H1 (cell line): ENCODE data around the gene RP9. TPM values are rescaled to one million over a fixed set of nuclear protein-coding genes. Genes with fewer than 3 reads are reported as not detected.

Source experiments
- CTCF ChIA-PET: fragments of 300-600 bp; sonication (Branson Sonifier 250); formaldehyde crosslinking; loops from one replicate; lab custom pipeline; 2021; ENCODE audit not compliant: partially characterized antibody; lab: Charles Lee
- POLR2A ChIA-PET: fragments of 300-600 bp; sonication (Branson Sonifier 250); formaldehyde crosslinking; loops from one replicate; lab custom pipeline; 2021; ENCODE audit warnings: inconsistent platforms; ENCODE audit not compliant: partially characterized antibody; lab: Charles Lee
- DNase-seq, 2 experiments: peaks; one replicate each; pipeline versions ENCODE4 v3.0.0 to v3.0.0-alpha.2; 2010 to 2022; ENCODE audit warnings: low spot score in 2 of 2, low read depth in 1 of 2, mixed read lengths in 1 of 2
- FAIRE-seq: peaks from 2 replicates; lab custom pipeline; 2011; peaks lifted over from hg19 to GRCh38; lab: Jason Lieb, UNC
- H2AFZ ChIP-seq: 2 replicates; pipeline ENCODE4 v1.8.1; 2012; ENCODE audit warnings: low read length, inconsistent platforms
- H2AK5ac ChIP-seq: 2 replicates; pipeline ENCODE4 v1.6.1; 2013; ENCODE audit warnings: low read depth, low read length
- H2BK120ac ChIP-seq: replicated peaks from 2 replicates; pipeline ENCODE3; 2013; ENCODE audit warnings: low read depth, low read length, inconsistent platforms
- H2BK12ac ChIP-seq: 2 replicates; pipeline ENCODE4 v1.6.1; 2013; ENCODE audit warnings: low read depth, low read length
- H2BK15ac ChIP-seq: 2 replicates; pipeline ENCODE4 v1.6.1; 2013; ENCODE audit warnings: low read length
- H2BK20ac ChIP-seq: 2 replicates; pipeline ENCODE4 v1.6.1; 2013; ENCODE audit warnings: low read length
- H2BK5ac ChIP-seq: 2 replicates; pipeline ENCODE4 v1.6.1; 2013; ENCODE audit warnings: low read depth, low read length
- H3K14ac ChIP-seq: 2 replicates; pipeline ENCODE4 v1.6.1; 2013; ENCODE audit warnings: inconsistent platforms; ENCODE audit not compliant: insufficient read length
- H3K18ac ChIP-seq: 2 replicates; pipeline ENCODE4 v1.6.1; 2013; ENCODE audit warnings: low read length; ENCODE audit errors: extremely low read depth
- H3K23ac ChIP-seq: 2 replicates; pipeline ENCODE4 v1.6.1; 2013; ENCODE audit warnings: inconsistent platforms; ENCODE audit not compliant: insufficient read length
- H3K23me2 ChIP-seq: 2 replicates; pipeline ENCODE4 v1.6.1; 2013; ENCODE audit warnings: low read depth, low read length
- H3K27ac ChIP-seq: 2 replicates; pipeline ENCODE4 v1.6.1; 2011; ENCODE audit warnings: low read depth, low read length, inconsistent platforms
- H3K27me3 ChIP-seq, 4 experiments: replicated peaks in 1 of 4; 1 replicate in 1 of 4; 2 replicates in 3 of 4; pipeline versions ENCODE4 v1.6.1 to v1.8.1; 2011 to 2013; ENCODE audit warnings: low read length in 3 of 4, mild to moderate bottlenecking in 3 of 4, inconsistent platforms in 2 of 4, mixed read lengths in 2 of 4, moderate library complexity in 1 of 4; ENCODE audit not compliant: control insufficient read depth in 3 of 4, insufficient read depth in 3 of 4; ENCODE audit errors: extremely low read depth in 1 of 4
- H3K36me3 ChIP-seq, 4 experiments: 2 replicates each; pipeline versions ENCODE4 v1.6.1 to v1.8.1; 2011 to 2013; ENCODE audit warnings: mild to moderate bottlenecking in 4 of 4, low read length in 3 of 4, moderate library complexity in 2 of 4, control low read depth in 1 of 4, inconsistent platforms in 1 of 4; ENCODE audit not compliant: insufficient read depth in 4 of 4, control insufficient read depth in 2 of 4
- H3K4ac ChIP-seq: replicated peaks from 2 replicates; pipeline ENCODE3; 2013; ENCODE audit warnings: low read length, low read depth, mixed read lengths, inconsistent platforms; ENCODE audit not compliant: insufficient read length
- H3K4me1 ChIP-seq, 4 experiments: replicated peaks in 1 of 4; 1 replicate in 1 of 4; 2 replicates in 3 of 4; pipeline versions ENCODE4 v1.6.1 to v1.8.1; 2011 to 2013; ENCODE audit warnings: low read length in 3 of 4, inconsistent platforms in 2 of 4, mixed read lengths in 1 of 4; ENCODE audit not compliant: insufficient read depth in 4 of 4, control insufficient read depth in 3 of 4
- H3K4me2 ChIP-seq, 2 experiments: 2 replicates each; pipeline versions ENCODE4 v1.6.1 to v1.8.1; 2011 to 2013; ENCODE audit warnings: low read depth in 2 of 2, low read length in 2 of 2, control low read depth in 1 of 2, inconsistent platforms in 1 of 2, mild to moderate bottlenecking in 1 of 2; ENCODE audit not compliant: insufficient read depth in 1 of 2
- H3K4me3 ChIP-seq, 4 experiments: fragments of 200-600, 300-600 bp in 1 of 4; sonication (generic), shearing (Covaris generic), sonication (Bioruptor Twin) in 1 of 4; 2 replicates each; pipeline versions ENCODE4 v1.5.1 to v1.8.1; 2011 to 2016; ENCODE audit warnings: low read length in 4 of 4, low read depth in 3 of 4, control low read depth in 2 of 4, inconsistent platforms in 2 of 4, mild to moderate bottlenecking in 2 of 4, mixed read lengths in 1 of 4, moderate library complexity in 1 of 4; ENCODE audit not compliant: insufficient read depth in 2 of 4; ENCODE audit errors: extremely low read depth in 1 of 4
- H3K56ac ChIP-seq: replicated peaks from 2 replicates; pipeline ENCODE3; 2013; ENCODE audit warnings: low read depth, mild to moderate bottlenecking, mixed read lengths, low read length, inconsistent platforms; ENCODE audit not compliant: insufficient read length
- H3K79me1 ChIP-seq: 2 replicates; pipeline ENCODE4 v1.6.1; 2013; ENCODE audit warnings: low read depth, low read length, control low read depth
- H3K79me2 ChIP-seq, 2 experiments: 2 replicates each; pipeline versions ENCODE4 v1.6.1 to v1.8.1; 2012 to 2013; ENCODE audit warnings: low read length in 2 of 2, mild to moderate bottlenecking in 2 of 2, inconsistent platforms in 1 of 2; ENCODE audit not compliant: insufficient read depth in 2 of 2, control insufficient read depth in 1 of 2
- H3K9ac ChIP-seq, 4 experiments: replicated peaks in 1 of 4; 1 replicate in 1 of 4; 2 replicates in 3 of 4; pipeline versions ENCODE4 v1.6.1 to v1.8.1; 2011 to 2013; ENCODE audit warnings: low read depth in 3 of 4, low read length in 3 of 4, control low read depth in 2 of 4, mild to moderate bottlenecking in 2 of 4, moderate library complexity in 2 of 4, inconsistent platforms in 1 of 4; ENCODE audit errors: extremely low read depth in 1 of 4
- H3K9me3 ChIP-seq, 2 experiments: 2 replicates each; pipeline versions ENCODE4 v1.6.1 to v1.8.1; 2012 to 2013; ENCODE audit warnings: mild to moderate bottlenecking in 2 of 2, moderate library complexity in 2 of 2, control low read depth in 1 of 2, inconsistent platforms in 1 of 2, low read depth in 1 of 2, low read length in 1 of 2, mixed read lengths in 1 of 2; ENCODE audit not compliant: insufficient read depth in 2 of 2
- H4K20me1 ChIP-seq, 2 experiments: replicated peaks in 1 of 2; 2 replicates each; pipeline versions ENCODE3 to v1.8.1; 2011 to 2013; ENCODE audit warnings: inconsistent platforms in 2 of 2, low read length in 2 of 2, mild to moderate bottlenecking in 1 of 2; ENCODE audit not compliant: insufficient read depth in 2 of 2, control insufficient read depth in 1 of 2
- H4K5ac ChIP-seq: 2 replicates; pipeline ENCODE4 v1.6.1; 2013; ENCODE audit warnings: low read length, low read depth, mixed read lengths, inconsistent platforms; ENCODE audit not compliant: insufficient read length
- H4K8ac ChIP-seq: 2 replicates; pipeline ENCODE4 v1.8.0; 2013; ENCODE audit warnings: mild to moderate bottlenecking, moderate library complexity, low read length, inconsistent platforms; ENCODE audit not compliant: insufficient read depth; ENCODE audit errors: extremely low read depth
- H4K91ac ChIP-seq: replicated peaks from 2 replicates; pipeline ENCODE3; 2013; ENCODE audit warnings: low read length, mixed read lengths, inconsistent platforms; ENCODE audit not compliant: insufficient read length
- CTCF ChIP-seq, 3 experiments: IDR thresholded peaks; 1 replicate in 2 of 3; 2 replicates in 1 of 3; pipeline versions ENCODE4 v1.5.1 to v1.6.1; 2011; ENCODE audit warnings: low read length in 3 of 3, mild to moderate bottlenecking in 3 of 3, inconsistent platforms in 2 of 3, low read depth in 1 of 3, moderate library complexity in 1 of 3; ENCODE audit not compliant: insufficient read depth in 1 of 3; ENCODE audit errors: control extremely low read depth in 1 of 3
- RAD21 ChIP-seq, 2 experiments: IDR thresholded peaks in 1 of 2; conservative IDR thresholded peaks in 1 of 2; 2 replicates each; pipeline ENCODE4 v1.6.1; 2011; ENCODE audit warnings: low read depth in 2 of 2, low read length in 2 of 2, improper control_type of control experiment in 1 of 2, inconsistent platforms in 1 of 2, mild to moderate bottlenecking in 1 of 2, moderate library complexity in 1 of 2
- WGBS, 2 experiments: shearing (Covaris generic) in 1 of 2; methylation state at CpG; one replicate each; pipeline versions ENCODE4 v1.1.6 to v1.1.7; 2013 to 2015; ENCODE audit warnings: low lambda C conversion rate in 2 of 2, mixed read lengths in 2 of 2, inconsistent platforms in 1 of 2, low coverage in 1 of 2, missing lambda C conversion rate in 1 of 2; ENCODE audit not compliant: insufficient replicate concordance in 2 of 2, insufficient coverage in 1 of 2, insufficient read length in 1 of 2; ENCODE audit errors: extremely low coverage in 1 of 2, missing lambda C conversion rate in 1 of 2; 5-methylcytosine and 5-hydroxymethylcytosine counted together
- polyA plus RNA-seq, 7 experiments: library from polyadenylated mRNA; depleted of rRNA in 3 of 7; stranded (reverse) in 5 of 7; unstranded in 2 of 7; fragments of >200 nt in 5 of 7; fragments of 200-250 nt in 2 of 7; gene quantifications; 1 replicate in 5 of 7; 2 replicates in 1 of 7; 4 replicates in 1 of 7; pipeline versions ENCODE4 v1.2.1 to v1.2.3, GENCODE V29; 2011 to 2013; ENCODE audit warnings: missing spikeins in 2 of 7, mixed read lengths in 2 of 7
- total RNA-seq: library from RNA; stranded (reverse); fragmentation: NEBNext Ultra II Directional; extraction: Animal tissue kit (Norgen Biotek cat#: 25700); gene quantifications from 2 replicates; pipeline ENCODE4 v1.2.1, GENCODE V29; 2021
- TF ChIP-seq, protein P1 (sequence below): IDR thresholded peaks from 2 replicates; pipeline ENCODE4 v1.6.1; 2011; ENCODE audit warnings: low read depth, mild to moderate bottlenecking, low read length; ENCODE audit not compliant: insufficient read depth

RP9 gene
- total and polyA plus RNA-seq, 2 of the 8 experiments (the other 6 are each of a cell fraction or from before 2014, with no cell fraction given): 11.0 to 12.4 TPM

DNA sequence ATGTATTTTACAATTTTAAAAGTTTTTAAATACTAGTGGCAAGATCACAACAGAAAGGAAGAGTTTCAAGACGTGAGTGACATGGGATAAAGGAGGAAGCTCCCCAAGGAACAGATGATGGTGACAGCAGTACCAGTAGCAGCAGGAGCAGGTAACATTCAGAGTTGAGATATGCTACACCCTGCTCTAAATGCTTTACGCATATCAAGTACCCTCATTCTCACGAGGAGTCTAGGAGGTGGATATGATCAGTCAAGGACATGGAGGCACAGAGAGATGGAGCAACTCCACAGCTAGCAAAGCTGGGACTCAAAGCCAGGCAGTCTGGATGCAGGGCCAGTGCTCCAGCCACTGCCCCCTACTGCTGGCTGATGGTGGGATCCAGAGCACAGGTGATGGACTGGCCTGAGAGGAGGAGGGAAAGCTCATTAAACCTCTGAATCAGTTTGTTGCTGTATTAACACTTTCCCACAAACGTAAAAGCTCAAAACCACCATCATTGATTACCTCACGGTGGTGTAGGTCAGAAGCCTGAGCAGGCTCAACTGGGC lies 17.5 kb downstream of the RP9 start:
- H4K5ac ChIP-seq: no peak overlapping the region
- no peaks in the 10 kb centered on the region for H3K79me1 ChIP-seq
- H4K8ac ChIP-seq: no peak overlapping the region
- no peak overlapping the region for H2AFZ ChIP-seq
- H3K4me2 ChIP-seq: no peak overlapping the region
- H3K18ac ChIP-seq: no peak overlapping the region
- no peak overlapping the region for H2BK120ac ChIP-seq
- no peak overlapping the region for H3K14ac ChIP-seq
- FAIRE-seq: no peak
- H3K56ac ChIP-seq: no peak overlapping the region
- no peaks in the 10 kb centered on the region for H3K27me3 ChIP-seq
- 90% methylated on average over 5 of the region's 5 CpGs; no CpG with 5 or more reads in 1 of the 2 experiments for WGBS, 2 experiments
- no peaks in the 10 kb centered on the region for H3K4me1 ChIP-seq
- H2BK12ac ChIP-seq: no peak overlapping the region
- ChIA-PET POLR2A (interaction anchor here (1.6 kb wide), 1 partner anchor 12 kb away, joined by 4 read pairs; no protein-coding TSS in a partner anchor), CTCF (interaction anchor here (0.9 to 2.8 kb wide), 6 partner anchors 10 to 293 kb away, joined by 3 to 12 read pairs (median 3); partner anchors contain the start of gene RP9)
- H3K23ac ChIP-seq: no peak overlapping the region
- H4K20me1 ChIP-seq: peaks cover 0 to 2% of the 10 kb centered on the region in 2 experiments
- H2AK5ac ChIP-seq: no peak overlapping the region
- no peak overlapping the region for H2BK5ac ChIP-seq
- TF ChIP-seq CTCF (IDR thresholded peaks at IDR 0.05; ENCODE audit: control extremely low read depth in 1 of 3, insufficient read depth in 1 of 3, low read depth in 1 of 3, low read length in 3 of 3): peak; percentile 25 to 58 (median 53); a peak in 3 of 4 replicates
- TF ChIP-seq, protein P1, sequence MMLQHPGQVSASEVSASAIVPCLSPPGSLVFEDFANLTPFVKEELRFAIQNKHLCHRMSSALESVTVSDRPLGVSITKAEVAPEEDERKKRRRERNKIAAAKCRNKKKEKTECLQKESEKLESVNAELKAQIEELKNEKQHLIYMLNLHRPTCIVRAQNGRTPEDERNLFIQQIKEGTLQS: no peak
- TF ChIP-seq RAD21 (IDR thresholded peaks at IDR 0.05 in 1 of 2, conservative IDR thresholded peaks at IDR 0.05 in 1 of 2; ENCODE audit: low read depth in 2 of 2, low read length in 2 of 2): peak; percentile 39 to 56
- no peak overlapping the region for H2BK20ac ChIP-seq
- no peak overlapping the region for H2BK15ac ChIP-seq
- H3K36me3 ChIP-seq: peaks cover 0 to 21% (median 14%) of the 10 kb centered on the region in 4 experiments; a peak in 6 of 8 replicates
- DNase-seq: no peak
- no peaks in the 10 kb centered on the region for H3K79me2 ChIP-seq
- H4K91ac ChIP-seq: no peak overlapping the region
- H3K9ac ChIP-seq: no peak overlapping the region
- H3K4ac ChIP-seq: no peak overlapping the region
- H3K27ac ChIP-seq: no peak overlapping the region
- H3K23me2 ChIP-seq: no peaks in the 10 kb centered on the region
- no peaks in the 10 kb centered on the region for H3K9me3 ChIP-seq
- H3K4me3 ChIP-seq: no peak overlapping the region
